Kasumi-1 (cell line): Measurements from ENCODE around the gene DCBLD1.
"Not testable (repeated sequence)": the region's sequence is repeated elsewhere in the genome, so short reads cannot be mapped to it uniquely, and the experiment has no call there.

Experiments
- DNase-seq, 2 experiments: peaks; one replicate each; lab custom pipeline; 2025; lab: John Stamatoyannopoulos, UW

The DCBLD1 gene

DNA sequence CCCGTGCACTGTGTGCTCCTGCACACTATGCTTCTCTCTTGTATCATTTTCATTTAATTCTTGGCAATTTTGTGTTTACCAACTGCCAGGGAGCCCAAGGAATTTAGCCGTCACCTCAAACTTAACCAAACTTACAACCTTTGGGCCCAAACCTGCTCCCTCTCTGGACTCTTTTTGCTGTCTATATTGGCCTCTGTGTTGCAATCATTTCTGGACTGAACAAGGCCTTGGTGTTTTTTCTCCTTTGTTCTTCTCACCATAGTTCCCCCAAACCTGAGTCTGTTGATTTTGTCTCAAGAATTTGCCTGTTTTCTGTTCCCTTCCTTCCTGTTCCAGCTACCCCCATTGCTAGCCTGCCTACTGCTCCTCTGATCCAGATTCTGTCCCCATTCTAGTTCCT lies 19.2 kb downstream of the DCBLD1 start:
- no peak for DNase-seq

DNA sequence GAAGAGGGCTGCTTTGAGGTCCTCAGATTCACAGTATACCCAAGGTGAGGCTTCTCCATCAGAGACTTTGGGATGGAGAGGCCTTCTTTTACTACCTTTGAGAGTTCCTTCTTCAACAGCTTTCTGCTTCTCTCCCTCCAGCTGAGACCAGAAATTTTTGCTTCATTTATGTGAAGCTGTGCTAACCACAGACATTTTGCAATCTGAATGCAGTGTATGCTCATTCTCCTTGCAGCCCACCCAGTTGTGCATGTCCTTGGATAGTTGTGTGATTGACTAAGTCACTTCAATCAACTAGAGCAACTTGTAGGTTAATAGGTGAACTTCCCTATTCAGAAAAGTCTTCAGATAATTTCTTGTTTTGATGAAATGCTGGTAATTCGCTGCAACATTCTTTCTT lies 20.1 kb downstream of the DCBLD1 start:
- DNase-seq: no peak

DNA sequence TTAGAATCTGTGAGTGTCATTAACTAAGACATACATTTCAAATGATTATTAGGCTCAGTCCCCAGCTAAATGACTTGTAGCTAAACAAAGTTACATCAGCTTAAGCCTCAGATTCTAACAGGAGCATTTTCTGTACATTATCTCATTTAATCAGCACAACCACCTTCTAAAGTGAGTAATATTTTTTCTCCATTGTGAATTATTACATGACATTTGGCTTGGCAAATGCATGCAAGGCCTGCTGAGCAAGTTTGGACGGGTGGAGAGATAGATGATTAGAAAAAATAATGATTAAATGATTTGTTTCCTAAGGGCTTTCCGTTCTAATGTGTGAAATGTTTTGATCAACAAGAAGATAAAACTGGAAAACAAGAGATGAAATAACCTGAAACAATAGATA lies 20.7 kb downstream of the DCBLD1 start:
- DNase-seq: no peak

DNA sequence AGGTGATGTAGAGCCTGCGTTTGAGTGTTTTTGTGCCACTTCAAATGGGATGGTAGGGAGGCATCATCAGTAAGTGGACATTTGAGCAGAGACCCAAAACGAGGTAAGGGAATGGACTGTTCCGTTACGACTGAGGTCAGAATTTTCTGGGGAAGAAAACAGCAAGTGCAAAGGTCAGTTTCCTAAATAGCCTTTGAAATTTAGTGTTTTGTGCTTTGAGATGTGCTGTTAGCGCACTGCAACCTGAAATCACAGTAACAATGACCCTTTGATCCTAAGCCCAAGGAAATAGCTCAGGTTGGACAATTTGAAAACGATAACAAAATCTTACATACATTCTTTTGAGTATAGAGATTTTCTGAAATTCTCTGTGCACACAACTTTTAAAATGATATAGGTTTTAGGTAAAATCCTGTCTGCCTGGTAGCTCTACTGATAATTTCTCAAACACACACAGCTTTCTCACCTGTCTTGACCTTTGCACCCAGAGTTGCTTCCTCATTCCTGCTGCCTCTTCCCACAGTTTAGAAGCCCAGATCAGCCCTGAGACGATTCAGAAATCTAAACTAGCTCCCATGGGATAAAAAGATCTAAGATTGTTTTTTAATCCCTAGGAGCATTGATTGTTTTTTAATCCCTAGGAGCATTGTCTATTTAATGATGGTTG lies 22.1 kb downstream of the DCBLD1 start:
- no peak for DNase-seq

DNA sequence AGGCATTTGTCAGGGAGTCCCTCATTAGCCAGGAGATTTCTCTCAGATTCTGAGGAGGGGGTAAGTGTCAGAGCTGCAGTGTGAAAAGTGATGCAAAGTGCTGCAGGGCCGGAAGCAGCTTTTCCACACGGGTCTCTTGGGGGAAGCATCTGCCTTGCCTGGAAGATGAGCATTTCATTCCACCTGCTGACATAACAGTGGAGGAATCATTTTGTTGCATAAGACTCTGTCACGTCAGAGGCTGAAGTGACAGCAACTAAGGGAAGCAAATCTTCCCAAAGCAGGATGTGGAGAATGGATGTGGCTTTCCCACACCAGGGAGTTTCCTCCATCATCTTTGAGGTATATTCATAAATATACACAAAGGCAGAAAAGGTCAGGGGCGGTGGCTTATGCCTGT lies 22.8 kb downstream of the DCBLD1 start:
- no peak for DNase-seq

DNA sequence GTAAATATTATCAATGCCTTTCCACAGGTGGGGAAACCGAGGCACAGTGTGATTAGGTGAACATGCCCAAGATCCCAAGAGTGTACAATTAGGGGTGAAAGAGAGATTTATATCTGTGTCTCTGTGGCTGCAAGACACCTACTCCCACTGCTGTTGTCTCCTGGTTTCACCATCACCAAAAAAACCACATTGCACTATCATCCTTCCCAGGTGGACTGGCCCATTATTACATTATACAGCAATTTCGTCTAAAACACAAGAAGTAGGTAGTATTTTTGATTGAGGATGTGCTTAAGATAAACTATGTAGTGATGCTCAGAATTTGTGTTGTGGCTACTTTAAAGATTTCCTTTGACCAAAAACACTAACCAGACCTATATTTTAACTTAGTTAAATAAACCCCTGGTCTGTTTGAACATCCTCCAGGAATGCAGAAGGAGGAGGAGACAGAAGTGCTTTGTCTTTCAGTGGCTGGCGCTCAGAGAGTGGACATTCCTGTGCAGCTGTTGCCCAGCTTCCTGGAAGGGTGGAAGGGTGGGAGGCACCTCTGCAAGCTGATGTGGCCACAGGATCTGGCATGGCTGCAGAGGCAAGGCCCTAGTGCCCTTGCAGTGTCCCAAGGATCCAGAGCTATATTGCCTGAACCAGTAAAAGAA lies 23.8 kb downstream of the DCBLD1 start:
- no peak for DNase-seq

DNA sequence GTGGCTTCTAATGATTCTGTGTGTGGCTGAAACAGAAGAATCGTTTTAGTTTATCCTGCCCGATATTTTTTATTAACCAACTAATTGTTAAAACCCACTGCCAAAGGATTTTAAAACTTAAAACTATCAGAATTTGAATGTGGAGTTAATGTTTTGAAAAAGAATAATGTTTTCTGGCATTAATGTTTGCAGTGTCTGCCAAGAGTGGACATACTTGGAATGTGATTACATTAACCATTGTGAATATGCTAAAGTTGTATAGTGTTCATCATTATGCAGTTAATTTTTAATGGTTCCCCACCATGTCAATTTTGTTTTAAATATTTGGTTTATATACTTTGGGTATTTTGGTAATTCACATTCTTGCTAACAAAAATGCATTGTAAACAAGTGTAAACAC lies 24.4 kb downstream of the DCBLD1 start:
- no peak for DNase-seq

DNA sequence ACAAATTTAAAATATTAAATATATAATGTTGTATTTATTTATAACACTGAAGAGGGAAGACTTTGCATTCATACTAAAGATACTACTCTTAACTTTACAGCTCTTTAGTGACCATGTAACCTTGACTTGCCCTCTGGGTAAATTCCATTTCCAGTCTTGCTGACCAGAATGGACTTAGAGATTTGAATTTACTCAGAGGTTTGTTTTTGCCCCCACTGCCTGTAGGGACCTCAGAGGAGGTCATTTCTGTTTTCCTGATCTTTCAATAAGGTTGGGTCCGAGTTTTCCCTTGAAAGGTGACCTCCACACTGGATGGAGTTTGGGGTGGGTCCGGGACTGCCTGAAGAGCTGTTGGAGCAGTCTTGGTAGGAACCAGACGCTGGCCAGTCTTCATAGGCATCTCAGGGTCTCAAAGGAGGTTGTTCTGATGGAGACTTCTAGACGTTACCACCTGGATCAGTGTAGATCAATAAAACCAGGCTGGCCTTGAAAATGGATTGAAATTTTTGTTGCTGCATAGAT lies 26.0 kb downstream of the DCBLD1 start:
- DNase-seq: no peak

DNA sequence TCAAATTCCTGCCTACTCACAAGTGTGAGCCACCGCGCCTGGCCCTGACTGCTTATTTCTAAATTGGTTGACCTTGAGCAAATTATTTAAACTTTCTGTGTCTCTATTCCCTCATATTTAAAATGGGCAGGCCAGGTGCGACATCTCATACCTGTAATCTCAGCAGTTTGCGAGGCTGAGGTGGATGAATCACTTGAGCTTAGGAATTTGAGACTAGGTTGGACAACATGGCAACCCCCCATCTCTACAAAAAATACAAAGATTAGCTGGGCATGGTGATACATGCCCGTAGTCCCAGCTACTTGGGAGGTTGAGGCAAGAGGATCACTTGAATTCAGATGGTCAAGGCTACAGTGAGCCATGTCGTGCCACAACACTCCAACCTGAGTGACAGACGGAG lies 26.5 kb downstream of the DCBLD1 start:
- no peak for DNase-seq

DNA sequence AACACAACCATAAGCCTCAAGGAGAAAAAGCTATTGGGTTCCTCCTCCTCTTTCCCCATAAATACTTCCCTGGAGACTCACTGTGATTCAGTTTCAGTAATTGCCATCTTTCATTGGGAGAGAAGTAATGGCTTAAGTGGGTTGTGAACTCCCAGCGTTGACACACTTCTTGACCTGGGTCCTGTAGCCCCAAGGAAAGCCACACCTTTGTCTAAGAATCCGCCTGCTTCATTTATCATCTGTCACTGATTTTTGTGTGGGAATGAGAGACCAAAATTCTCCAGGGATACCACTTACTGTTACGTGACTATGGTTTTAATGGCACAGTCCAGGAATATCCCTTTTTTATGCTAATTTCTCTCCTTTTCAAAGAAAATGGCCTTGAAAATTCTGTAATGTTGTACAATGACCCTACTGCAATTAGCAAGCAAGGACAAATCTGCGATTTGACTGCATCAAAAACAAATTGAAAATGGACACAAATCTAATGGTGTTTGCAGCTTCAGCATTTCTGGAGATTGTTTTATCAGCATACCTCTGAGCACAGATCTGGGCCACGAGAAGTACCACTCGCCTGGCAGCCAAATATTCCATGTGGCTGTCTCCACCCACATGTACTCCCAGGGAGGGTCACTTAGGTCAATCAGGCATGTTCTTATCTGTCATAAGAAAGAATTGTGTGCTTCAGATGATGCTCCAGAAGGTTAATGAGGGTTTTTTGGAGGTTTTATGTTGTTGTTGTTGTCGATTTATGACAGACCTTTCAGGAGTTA lies 29.8 kb downstream of the DCBLD1 start:
- no peak for DNase-seq

DNA sequence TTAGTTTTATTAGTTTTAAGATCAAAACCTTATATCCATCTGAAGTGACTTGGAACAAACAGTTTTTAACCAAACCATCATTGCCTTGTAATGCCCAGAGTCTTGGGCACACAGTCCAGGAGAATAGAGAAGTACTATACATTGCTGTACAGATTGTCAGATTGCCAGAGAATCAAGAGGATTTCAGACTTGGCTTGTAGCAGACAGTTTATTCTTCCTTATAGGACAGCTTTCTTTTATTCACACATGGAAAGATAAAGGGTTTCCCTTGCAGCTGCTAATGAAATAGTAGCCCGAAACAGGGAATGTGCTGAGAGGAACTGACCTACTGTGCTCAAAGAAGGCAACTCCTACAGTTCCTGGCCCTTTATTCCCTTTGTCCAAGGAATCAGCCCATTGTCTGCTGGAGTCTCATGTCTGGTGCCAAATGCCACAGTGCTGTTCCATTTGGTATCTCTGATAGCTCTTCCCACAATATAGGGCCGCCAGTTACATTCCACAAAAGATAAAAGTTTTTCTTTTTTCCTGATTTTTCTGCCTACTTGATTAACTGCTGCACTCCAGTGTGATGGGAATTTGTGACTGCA lies 30.6 kb downstream of the DCBLD1 start:
- DNase-seq: no peak

DNA sequence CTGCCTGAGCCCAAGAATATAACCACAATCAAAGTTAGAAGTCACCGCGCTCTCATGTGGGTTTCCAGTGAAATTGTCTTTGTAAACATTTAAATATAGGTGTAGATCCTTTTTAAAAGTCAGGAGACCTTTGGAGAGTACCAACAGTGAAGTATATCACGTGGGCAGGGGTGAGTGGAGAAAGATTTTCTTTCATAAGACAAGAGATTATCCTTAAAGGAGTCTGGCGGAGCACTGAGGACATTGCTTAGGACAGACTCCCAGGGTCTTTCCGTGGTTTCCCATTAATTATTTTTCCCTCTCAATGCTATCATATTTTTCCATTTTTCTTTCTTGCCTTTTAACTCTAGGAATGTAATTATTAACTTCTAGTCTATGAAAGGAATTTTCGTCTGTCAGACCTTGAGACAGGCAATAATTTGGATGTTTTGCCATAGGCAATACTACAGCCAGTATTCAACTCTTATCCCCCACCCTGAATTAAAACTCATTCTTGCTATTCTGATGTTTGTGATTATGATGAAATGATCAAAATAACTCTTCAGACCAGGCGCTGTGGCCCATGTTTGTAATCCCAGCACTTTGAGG lies 31.4 kb downstream of the DCBLD1 start:
- no peak for DNase-seq

DNA sequence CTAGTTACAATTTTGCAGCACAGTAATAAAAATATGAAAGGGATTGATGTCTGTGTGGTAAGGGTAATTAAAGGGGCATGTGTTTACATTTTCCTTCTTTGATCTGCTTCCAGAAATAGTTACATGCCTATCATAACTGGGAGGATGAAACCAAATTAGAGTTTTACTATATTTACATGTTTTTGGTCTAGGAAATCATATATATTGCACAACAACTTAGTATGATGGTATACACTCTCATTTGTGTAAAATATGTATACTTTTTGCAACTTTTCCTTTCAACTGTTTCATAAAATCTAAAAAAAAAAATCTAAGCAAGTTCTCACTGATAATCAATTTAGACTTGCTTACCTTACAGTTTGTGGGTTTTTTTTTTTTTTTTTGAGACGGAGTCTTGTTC lies 32.2 kb downstream of the DCBLD1 start:
- DNase-seq: no peak

DNA sequence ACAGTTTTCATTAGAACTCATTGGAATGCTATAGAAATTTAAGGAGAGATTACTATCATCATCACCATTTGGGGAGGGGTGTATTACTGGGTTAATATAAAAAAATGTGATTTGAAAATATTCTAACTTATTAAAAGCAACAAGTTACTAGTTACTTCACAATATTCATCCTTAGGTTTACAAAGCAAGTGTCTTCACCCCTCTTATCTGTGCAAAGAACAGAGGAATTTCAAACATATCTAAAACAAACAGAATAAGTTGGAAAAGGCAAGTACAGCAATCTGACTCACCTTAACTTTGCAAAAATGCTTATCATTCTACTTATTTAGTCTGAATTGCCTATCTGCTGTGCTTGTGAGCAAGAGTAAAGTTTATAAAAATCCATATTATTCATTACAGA lies 32.9 kb downstream of the DCBLD1 start:
- no peak for DNase-seq

DNA sequence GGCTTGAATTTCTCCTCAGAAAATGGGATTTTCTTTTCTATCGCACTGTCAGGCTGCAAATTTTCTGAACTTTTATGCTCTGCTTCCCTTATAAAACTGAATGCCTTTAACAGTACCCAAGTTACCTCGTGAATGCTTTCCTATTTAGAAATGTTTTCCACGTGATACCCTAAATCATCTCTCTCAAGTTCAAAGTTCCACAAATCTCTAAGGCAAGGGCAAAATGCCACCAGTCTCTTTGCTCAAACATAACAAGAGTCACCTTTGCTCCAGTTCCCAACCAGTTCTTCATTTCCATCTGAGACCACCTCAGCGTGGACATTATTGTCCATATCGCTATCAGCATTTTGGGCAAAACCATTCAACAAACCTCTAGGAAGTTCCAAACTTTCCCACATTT lies 35.5 kb downstream of the DCBLD1 start:
- not testable (repeated sequence) for DNase-seq

DNA sequence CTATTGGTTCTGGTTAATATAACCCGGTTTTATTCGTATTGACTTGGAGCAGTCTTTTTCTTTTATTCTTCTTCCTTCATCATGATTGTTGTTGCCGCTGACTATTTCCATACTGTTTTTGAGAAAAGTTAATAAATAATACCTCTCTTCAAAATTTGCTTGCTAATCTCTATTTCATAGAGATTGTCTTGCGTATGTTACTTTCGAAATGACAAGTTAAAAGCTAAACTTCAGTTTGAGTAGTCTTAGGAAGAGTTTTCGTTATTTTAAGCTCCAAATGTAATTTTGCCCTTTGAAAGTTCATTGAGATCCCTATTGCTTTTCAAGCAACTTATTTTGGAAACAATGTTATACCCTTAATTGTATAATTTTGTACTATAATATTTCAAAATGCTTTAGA lies 36.4 kb downstream of the DCBLD1 start:
- DNase-seq: no peak

DNA sequence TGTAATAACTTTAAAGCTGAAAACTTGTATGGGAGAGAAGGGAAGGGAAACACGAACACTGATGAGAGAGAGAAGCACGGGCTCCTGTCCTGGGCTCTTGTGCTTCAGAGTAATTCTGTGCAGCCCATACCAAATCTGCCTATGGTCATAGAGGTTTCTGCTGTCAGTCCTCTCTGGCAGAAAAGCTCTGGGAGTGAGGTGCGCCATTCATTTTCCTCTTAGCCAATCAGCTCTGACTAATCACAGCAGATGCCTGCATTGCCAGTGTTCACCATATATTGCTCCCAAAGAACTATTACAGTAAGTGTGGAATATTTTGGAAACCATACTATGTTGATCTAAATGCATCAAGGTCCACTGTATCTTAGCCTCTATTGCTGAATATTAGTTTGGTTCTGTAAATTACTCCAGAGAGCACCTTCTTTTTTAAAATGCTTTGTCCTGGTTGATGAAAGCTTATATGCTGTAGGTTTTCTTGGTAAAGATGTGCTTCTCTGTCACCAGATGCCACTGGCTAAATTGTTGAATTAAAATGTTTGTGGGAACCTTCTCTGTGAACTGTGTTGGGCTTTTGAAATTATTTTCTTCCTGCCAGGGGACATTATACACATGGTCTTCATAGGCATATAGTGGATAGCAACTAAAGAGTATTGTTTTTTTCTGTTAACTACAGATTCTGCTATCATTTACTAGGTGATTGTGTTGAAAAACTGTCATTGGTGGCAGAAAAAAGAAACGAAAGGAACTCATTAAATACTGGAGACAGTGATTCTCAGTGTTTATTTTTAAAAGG lies 38.3 kb downstream of the DCBLD1 start:
- no peak for DNase-seq

DNA sequence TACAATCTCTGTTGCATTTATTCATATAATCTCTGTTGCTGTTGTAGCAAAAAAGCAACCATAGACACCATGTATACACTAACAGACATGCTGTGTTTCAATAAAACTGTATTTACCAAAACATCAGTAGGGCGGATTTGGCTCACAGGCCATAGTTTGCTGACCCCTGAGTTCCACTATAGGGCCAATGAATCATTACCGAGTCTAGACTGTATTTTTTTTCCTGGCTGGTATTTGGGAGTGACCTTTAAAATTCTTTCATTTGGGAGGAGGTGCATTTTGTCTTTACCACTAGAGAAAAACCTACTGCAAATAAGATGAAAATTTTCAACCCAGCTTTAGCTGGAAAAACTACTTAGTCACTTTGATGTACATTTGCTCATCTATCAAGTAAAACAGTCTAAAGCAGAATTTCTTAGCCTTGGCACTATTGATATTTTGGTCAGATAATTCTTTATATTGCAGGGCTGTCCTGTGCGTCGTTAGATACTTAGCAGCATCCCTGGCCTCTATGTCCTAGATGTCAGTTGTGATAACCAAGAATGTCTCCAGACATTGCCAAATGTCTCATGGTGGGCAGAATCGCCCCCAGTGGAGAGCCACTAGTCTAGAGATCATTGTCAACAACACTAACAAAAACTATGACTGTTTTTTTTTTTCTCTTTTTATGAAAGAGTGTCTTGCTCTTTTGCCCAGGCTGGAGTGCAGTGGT lies 39.5 kb downstream of the DCBLD1 start:
- DNase-seq: no peak

DNA sequence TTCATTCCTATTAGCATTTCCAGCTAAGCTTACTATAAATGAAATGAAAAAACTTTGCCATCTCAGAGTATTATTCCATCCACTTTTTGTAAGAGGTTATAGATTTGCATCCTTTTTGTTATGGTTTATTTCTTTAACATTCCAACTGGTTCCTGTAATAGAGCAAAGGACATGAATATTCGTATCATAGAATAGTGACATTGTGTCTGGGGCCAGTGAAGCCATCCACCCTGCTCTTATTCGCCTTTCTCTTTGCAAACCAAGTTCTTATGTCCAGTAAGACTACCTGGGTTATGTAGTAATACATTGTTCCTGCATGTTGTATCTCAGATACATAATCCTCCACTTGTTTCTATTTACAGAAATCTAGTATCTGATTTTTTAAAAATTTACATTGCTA lies 43.1 kb downstream of the DCBLD1 start:
- DNase-seq: no peak

DNA sequence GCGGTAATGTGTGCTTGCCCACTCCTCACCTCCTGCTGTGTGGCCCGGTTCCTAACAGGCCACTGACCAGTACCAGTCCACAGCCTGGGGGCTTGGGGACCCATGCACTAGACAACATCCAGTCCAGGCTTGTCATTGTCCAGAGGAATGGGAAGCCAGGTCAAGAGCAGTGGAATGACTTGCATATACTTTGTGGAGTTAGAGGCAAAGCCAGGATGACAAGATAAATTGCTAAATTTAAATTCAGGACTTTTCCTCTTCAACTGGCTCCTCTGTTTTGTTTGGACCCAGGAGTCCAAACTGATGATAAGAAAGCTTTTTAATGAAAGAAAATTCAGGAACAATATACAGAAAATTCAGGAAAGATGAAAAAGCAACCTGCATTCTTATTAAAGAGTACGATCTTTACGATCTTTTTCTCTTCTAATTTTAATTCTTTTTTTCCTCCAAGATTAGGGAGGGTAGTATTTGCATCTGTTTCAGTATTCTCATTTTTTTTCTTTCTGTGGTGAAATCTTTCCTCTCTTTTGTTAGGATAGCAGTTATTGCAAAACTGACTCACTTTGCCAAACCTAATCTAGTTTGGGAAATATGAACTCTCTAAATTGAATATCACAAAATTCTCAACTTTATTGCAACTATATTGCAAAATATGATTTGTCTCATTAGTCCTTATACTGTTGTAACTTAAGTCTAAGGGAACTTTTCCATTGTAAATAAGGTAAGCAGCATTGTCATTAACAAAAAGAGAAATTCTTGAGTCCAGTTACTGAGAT lies 48.2 kb downstream of the DCBLD1 start:
- no peak for DNase-seq
